ENCODE data around the gene CWF19L1.

GRCh38 chr10:100186253-100187212 is 80.9 kb downstream of the CWF19L1 start:
- TF ChIP-seq GATA2 (IDR thresholded peaks at IDR 0.05; ENCODE audit: low read depth, low read length): no peak
- TF ChIP-seq GATA3 (IDR thresholded peaks at IDR 0.05; ENCODE audit: low read depth, low read length): no peak
